ENCODE results near the gene TMEM106C.

GRCh38 chr12:48004053-48004941, 40.9 kb downstream of the TMEM106C start, which contains the start of gene COL2A1:
- TF ChIP-seq CTCF (IDR thresholded peaks at IDR 0.05; ENCODE audit: insufficient read depth, low read depth, low read length), result no peak
- peak; percentile 59 for TF ChIP-seq EZH2 (IDR thresholded peaks at IDR 0.05; ENCODE audit: insufficient read depth, low read length)
